ENCODE measurements around the gene RDH13.
"Not testable (repeated sequence)": the region's sequence is repeated elsewhere in the genome, so short reads cannot be mapped to it uniquely, and the experiment has no call there.

Gene RDH13

DNA sequence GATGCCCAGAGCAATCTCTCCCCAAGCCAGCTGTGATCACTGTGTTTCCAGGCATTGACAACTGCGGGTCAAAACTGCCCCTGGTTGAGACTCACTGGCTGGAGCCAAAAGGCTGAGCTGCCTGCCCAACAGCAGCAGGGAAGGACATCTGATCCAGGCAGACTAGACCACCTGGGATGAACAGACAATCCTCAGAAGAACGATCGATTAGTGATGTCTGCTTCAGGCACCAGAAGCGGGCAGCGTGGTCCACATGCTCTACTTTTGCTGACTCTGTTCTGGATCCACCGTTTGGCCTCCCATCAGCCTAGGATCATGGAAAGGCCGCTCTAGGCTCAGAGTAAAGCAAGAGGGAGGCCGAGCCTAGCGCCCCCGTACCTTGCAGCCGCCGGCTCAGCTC is 15.0 kb downstream of the RDH13 start:
- no peak for DNase-seq

DNA sequence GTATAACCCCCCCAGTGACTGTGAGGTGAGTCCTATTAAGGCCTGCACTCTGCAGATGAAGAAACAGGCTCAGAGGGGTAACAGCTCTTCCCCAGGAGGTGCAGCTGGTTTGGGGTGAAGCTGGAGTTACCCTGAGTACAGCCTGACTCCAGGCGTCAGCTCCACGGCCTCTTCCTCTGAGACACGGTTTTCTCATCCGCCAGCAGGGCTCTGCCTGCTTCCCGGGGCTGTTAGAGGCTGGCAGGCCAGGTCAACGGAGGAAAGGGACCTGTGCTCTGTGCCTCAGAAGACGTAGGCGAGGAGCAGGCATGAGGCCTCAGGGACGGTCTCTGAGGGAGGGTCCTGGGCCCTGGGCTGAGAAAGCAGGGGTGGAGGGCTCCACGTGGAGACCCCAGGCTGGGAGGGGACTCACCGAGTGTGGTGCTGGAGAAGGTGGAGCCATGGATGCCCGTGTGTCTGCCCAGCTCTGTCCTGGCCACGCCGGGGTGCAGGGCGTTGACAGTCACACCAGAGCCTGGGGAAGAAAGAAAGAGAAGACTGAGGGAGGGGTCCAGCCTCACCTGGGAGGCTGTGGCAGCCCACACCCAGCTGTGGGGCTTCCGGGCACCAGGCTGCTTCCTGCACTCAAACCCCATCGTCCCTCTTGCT is 15.8 kb downstream of the RDH13 start:
- no peak for DNase-seq

DNA sequence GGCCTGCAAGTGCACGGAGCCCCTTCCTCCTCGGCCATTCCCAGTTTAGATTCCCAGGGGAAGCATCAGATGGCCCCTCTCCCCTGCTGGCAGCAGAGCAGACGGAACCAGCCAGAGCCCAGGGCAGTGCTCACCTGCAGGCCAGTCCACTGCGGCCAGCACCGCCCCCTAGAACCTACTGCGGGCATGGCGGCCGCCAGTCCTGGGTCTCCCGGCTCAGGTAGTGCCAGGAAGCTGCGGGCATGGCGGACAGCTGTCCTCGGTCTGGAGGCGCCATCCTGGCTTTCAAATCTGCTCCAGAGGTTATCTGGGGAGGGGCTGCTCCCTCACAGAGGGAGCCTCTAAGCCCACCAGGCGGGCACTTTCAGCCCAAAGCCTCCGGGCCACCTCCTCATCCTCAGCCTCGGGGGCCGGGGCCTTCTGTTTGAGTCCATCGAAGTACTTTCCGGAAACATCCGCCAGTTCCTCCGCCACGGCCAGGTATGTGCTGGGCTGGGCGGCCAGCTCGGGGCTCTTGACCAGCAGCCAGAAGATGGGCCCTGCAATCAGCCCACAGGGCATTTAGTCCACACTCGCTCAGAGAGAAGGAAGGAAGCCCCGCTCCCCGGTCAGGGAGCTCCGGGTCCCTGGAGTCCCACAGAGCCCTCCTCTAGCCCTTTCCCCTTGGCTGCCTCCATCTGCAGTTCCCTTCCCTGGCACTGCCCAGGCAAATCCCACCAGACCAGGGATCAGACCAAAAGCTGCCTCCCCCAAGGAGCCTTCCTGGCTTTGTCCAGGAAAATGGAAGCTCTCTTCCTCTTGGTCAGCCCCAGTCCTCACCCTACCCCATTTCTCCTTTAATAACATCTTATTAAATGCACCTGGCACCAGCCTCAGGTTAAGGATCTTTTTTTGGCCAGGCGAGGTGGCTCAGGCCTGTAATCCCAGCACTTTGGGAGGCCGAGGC is 17.9 kb downstream of the RDH13 start:
- DNase-seq, result no peak

DNA sequence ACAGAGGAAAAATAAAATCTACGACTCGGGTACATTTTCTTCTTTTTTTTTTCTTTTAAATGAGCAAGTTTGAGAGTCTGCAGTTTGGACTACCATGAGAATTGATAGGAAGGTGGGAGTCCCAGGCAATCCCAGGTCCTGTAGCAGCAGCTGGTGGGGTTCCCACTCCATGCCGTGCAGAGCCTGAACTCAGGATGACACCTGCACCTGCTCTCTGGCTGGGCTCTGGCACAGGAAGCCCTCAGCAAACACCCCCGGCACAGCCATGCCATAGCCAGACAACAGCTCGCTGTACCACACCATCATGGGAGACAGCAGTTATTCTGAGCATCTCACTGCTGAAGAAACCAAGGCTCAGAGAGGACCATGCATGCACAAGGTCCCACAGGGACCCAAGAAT is 18.7 kb downstream of the RDH13 start:
- DNase-seq, result no peak

DNA sequence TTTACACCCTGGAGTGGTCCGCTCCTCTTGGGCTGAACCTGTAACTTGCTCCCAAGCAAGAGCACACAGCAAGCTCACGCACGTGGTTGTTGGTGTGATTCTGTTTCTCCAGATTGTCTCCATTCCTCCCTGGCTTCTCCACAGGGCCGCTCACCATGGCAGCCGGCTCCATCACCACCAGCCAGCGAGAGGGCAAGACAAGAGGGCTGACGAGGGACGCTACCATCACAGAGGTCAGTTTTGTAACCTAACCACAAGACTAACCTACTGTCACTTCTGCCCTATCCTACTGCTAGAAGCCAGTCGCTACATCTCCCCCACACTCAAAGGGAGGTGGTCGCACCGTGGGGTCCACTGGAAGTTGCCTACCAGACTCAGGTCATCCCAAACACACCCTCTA is 20.3 kb downstream of the RDH13 start:
- no peak for DNase-seq

DNA sequence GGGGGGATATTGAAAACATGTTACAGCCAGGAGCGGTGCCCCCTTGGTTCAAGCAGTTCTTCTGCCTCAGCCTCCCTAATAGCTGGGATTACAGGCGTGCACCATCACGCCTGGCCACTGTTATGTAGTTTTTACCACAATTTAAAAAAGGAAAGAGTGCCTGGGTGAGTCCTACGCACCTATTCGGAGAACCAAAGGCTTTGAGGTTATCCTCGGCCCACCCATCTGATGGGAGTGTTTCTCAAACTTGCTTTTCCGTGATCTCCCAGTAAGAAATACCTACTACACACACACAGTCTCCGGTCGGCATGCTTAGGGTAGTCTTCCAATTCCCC is 20.6 kb downstream of the RDH13 start:
- no peak for DNase-seq

DNA sequence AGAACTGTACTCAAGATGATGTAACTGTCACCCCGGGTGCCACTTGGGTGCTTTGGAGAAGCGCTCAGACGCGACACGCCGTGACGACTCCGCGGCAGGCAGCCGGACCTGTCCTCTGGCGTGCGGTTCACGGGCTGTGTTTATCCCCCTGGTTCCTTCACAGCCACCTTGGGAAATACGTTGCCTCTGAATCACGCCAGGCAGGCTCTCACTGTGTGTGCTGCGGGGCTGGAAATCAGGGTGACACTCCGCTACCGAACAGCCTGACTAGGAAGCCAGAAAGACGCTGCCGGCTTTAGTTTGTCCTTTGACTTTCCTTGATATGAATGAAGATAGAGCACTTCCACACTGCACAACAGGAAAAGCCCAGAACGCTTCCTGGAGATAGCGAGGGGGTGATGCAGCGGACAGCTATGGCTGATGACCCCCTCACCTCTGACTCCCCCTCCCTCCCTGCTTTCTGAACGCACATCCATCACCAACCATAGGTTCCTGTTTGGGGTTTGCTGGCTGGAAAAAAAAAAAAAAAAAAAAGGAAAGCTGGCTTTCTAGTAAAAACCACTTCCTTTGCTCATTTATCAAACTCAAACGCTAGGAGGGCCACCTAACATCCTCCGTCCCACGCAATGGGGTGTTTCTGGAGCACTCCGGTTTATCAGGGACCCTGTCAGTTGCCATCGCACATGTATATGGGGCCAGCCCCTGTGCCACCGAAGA is 21.2 kb downstream of the RDH13 start:
- DNase-seq, result no peak

DNA sequence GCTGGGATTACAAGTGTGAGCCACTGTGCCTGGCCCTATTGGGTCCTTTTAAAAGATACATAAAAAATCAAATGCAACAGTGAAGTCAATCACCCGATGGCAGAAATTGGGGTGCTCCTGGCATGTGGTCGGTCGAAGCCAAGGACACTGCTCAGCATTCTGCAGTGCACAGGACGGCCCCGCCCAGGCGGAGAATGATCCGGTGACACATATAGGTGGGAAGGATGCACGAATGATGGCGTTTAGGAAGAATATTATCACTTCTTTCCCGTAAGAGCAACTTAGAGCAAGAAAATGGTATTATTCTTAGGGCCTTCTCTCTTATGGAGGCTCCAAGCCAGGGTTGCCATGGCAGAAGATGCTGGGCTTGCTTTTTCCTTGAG is 21.7 kb downstream of the RDH13 start:
- DNase-seq, result no peak

DNA sequence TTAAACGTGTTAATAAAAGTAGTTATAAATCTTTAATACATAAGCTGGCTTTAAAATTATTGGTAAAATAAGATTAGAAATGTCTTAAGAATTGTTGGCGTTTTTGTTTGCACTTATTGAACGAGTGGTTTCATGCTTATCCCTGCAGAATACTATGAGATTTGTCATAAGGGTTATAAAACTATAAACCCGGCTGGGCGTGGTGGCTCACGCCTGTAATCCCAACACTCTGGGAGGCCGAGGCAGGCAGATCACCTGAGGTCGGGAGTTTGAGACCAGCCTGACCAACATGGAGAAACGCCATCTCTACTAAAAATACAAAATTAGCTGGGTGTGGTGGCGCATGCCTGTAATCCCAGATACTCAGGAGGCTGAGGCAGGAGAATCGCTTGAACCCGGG is 22.3 kb downstream of the RDH13 start:
- DNase-seq, result not testable (repeated sequence)

DNA sequence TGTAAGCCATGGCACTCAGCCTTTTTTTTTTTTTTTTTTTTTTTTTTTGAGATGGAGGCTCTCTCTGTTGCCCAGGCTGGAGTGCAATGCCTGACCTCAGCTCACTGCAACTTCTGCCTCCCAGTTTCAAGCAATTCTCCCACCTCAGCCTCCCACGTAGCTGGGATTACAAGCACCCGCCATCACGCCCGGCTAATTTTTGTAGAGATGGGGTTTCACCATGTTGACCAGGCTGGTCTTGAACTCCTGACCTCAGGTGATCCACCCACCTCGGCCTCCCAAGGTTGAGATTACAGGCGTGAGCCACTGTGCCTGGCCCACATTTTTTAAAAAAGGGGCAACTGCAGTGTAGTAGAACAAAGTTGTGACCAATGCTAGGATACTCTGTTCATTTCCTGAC is 25.3 kb downstream of the RDH13 start:
- DNase-seq, result not testable (repeated sequence)

DNA sequence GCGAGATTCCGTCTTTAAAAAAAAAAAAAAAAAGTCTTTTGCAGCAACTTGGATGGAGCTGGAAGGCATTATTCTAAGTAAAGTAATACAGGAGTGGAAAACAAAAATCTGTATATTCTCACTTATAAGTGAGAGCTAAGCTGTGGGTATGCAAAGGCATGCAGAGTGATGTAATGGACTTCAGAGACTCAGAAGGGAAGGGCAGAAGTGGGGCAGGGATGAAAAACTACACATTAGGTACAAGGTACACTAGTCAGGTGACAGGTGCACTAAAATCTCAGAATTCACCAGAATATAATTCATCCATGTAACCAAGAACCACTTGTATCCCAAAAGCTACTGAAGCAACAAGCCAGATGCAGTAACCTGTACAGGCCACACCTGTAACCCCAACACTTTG is 26.9 kb downstream of the RDH13 start:
- no peak for DNase-seq

DNA sequence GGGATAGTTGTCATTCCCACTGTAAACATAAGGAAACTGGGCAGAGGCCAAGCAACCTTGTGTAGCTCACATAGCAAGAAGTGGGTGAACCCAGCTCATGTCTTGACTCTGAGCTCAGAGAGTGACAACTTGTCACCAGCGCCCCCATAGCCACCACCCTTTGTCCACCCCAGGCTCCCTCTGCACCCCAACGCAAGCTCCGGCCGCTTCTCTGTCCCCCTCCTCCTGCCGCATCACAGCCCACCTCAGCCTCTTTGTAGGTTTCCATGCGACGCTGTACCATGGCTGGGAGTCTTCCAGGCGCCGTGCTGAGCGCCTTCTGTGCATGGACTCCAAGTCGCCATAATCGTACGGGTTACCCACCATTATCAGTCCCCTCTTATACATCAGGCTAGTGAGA is 28.2 kb downstream of the RDH13 start:
- DNase-seq, result no peak

DNA sequence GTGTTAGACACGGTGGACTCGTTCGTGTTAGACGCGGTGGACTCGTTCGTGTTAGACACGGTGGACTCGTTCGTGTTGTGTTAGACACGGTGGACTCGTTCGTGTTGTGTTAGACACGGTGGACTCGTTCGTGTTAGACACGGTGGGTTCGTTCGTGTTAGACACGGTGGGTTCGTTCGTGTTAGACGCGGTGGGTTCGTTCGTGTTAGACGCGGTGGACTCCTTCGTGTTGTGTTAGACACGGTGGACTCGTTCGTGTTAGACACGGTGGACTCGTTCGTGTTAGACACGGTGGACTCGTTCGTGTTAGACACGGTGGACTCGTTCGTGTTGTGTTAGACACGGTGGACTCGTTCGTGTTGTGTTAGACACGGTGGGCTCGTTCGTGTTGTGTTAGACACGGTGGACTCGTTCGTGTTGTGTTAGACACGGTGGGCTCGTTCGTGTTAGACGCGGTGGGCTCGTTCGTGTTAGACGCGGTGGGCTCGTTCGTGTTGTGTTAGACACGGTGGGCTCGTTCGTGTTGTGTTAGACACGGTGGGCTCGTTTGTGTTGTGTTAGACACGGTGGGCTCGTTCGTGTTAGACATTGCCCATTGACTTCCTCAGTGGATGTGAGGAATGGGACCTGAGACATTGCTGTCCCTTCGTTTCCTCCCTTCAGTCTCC is 29.8 kb downstream of the RDH13 start:
- not testable (repeated sequence) for DNase-seq

DNA sequence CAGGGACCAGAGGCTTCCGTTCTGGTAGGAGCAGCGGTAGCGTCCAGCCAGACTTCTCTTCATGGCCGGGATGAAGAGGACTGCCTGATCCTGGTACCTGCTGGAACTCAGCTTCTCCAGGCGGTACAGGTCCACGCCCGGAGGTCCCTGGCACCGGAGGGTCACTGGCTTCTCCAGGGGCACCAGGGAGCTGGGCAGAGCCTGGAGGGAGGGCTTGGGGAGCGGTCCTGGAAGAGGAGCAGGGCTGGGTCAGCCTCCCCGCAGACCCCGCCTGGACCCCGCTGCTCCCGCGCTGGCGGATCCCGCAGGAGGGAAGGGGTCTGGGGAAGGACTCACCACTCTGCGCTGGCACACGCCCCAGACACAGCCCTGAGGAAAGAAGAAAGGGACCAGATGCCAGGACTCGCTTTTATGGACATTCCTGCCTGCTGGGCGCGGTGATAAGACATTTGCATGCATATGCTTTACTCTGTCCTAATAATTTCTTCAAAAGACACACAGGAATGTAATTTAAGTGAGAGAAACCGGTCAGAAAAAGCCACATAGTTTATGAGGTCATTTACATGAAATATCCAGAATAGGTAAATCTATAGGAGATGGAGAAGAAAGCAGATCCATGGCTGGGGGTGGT is 30.7 kb downstream of the RDH13 start:
- DNase-seq, result no peak

DNA sequence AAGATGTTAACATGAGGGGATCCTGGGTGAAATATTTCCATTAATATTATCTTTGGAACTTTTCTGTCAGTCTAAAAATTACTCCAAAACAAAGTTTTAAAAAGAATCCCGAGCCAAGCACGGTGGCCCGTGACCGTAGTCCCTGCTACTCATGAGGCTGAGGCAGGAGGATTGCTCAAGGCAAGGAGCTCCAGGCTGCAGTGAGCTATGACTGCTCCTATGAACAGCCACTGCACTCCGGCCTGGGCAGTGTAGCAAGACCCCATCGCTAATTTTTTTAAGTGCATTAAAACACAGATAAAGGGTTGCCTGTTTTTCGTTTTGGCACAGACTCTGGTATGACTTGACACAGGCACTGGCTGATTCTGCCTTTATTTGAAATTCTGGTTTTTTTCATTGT is 31.8 kb downstream of the RDH13 start:
- DNase-seq, result no peak

DNA sequence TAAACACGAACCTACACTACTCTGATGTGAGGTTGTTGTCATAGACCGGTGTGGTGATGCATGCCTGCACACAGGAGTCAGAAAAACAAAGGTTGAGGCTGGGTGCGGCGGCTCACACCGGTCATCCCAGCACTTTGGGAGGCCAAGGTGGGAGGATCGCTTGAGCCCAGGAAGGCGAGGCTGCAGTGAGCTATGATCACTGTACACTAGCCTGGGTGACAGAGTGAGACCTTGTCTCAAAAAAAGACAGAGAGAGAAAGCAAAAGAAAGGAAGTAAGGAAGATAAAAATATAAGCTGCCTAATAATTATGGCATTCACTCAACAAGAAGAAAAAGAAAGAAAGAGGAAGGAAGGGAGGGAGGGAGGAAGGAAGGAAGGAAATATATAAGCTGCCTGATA is 34.2 kb downstream of the RDH13 start:
- DNase-seq, result no peak

DNA sequence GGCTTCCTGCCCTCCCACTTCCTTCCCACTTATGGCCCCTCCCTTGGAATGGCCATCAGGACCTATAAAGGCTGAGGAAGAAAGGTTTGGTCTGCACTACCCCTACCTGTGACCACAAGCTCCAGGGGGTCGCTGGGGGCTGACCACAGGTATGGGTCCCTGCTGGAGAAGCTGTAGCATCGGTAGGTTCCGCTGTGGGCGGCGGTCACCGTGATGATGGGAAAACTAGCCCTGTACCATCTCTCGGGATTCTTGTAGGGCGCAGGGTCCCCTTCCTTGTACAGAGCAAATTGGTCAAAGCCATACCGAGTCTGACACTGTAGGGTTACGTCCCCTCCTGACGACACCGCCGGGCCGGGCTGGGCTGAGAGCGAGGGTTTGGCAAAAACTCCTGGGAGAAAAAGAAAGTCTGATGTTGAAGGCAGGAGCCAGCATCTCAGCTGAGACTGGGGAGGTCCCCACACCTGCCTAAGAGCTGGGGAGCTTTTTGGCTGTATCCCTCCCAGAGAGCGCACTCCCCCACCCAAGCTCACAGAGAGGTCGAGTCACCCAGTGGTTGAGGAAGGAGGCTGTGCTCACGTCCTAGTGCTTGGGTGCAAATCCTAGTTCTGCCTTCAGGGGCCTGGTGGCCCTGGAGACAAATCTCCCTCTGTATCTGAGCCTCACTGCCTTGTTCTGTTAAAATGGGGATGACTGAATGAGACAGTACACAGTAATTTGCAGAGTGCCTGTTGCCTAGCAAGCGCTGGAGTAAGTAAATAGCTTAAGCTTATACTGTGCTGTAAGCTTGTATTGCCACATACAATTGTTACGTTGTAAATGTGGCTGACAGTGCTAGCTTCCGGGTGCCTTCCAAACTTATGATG is 35.2 kb downstream of the RDH13 start:
- DNase-seq, result no peak

DNA sequence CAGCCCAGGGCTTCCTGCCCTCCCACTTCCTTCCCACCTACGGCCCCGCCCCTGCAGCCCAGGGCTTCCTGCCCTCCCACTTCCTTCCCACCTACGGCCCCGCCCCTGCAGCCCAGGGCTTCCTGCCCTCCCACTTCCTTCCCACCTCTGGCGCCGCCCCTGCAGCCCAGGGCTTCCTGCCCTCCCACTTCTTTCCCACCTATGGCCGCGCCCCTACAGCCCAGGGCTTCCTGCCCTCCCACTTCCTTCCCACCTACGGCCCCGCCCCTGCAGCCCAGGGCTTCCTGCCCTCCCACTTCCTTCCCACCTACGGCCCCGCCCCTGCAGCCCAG is 35.8 kb downstream of the RDH13 start:
- not testable (repeated sequence) for DNase-seq

DNA sequence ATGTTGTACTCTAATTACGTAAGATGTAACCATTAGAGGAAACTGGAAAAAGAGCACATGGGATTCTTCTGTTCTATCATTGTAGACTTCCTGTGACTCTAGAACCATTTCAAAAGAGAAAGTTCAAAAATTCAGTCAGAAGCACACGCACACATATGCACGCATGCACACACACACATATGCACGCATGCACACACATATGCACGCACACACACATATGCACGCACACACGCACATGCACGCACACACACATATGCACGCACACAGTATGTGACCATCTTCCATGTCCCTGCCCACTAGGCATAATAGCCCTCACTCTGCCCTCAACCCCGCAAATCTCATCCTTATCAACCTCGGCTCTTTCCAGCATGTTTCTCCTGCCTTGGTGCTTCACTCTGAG is 38.8 kb downstream of the RDH13 start:
- DNase-seq, result no peak

DNA sequence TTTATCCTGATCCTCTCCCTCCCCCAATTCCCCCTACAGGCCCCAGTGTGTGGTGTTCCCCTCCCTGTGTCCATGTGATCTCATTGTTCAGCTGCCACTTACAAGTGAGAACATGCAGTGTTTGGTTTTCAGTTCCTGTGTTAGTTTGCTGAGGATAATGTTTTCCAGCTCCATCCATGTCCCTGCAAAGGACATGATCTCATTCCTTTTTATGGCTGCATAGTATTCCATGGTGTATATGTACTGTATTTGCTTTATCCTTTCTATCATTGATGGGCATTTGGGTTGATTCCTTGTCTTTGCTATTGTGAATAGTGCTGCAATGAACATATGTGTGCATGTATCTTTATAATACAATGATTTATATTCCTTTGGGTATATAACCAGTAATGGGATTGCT is 42.6 kb downstream of the RDH13 start:
- not testable (repeated sequence) for DNase-seq

DNA sequence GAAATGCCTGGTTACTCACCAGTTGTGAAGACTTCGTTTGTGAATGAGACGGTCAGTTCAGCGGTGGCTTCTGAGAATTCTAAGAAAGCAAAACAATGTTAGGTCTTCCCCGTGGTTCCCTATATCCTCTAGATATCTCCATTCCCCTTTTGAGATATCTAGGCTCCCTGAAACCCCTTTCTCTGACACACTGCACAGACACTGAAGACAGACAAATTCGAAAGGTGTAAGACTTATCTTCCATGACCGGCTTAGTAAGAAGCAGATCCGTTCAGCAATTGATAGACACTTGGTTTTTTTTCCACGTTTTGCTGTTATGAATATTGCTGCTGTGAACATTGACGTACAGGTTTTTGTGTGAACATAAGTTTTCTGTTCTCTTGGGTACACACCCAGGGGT is 44.3 kb downstream of the RDH13 start:
- DNase-seq, result no peak

All from amygdala (tissue), 56 donors.